GM12878 (cell line): Measurements from ENCODE around the gene BEND4. TPM values are rescaled to one million over a fixed set of nuclear protein-coding genes. Genes with fewer than 3 reads are reported as not detected.

Source experiments
- ATAC-seq: fragments of 200-7000 bp; cut with Tn5 transposase; 3 replicates; pipeline ENCODE4 v1.9.1; 2020; ENCODE audit warnings: mild to moderate bottlenecking, moderate library complexity
- BruUV-seq: library from RNA; stranded (reverse); fragments of 400-500 nt; replicated peaks from 2 replicates; lab custom pipeline; 2021; lab: Mats Ljungman, UMichigan
- CTCF ChIA-PET: fragments of 300-600 bp; sonication (Branson Sonifier 250); formaldehyde crosslinking; extraction: SDS; loops from one replicate; lab custom pipeline; 2021; ENCODE audit warnings: inconsistent platforms; lab: Yijun Ruan, JAX
- POLR2A ChIA-PET: fragments of 350-600 bp; formaldehyde crosslinking; extraction: SDS; loops from one replicate; lab custom pipeline; 2021; ENCODE audit warnings: inconsistent platforms; lab: Charles Lee
- RAD21 ChIA-PET: fragments of 300-600 bp; sonication (Branson Sonifier 250); formaldehyde crosslinking; loops from one replicate; lab custom pipeline; 2023; ENCODE audit warnings: antibody characterized with exemption; ENCODE audit not compliant: unreplicated experiment; lab: Charles Lee
- SMC1A ChIA-PET: fragments of 300-600 bp; sonication (Branson Sonifier 250); formaldehyde crosslinking; loops from one replicate; lab custom pipeline; 2023; ENCODE audit not compliant: unreplicated experiment, uncharacterized antibody; lab: Charles Lee
- DNase-seq: peaks from one replicate; pipeline ENCODE4 v3.0.0-alpha.2; 2011; ENCODE audit warnings: low read depth, low spot score
- FAIRE-seq: peaks from 3 replicates; lab custom pipeline; 2011; peaks lifted over from hg19 to GRCh38; lab: Jason Lieb, UNC
- H2AFZ ChIP-seq: 2 replicates; pipeline ENCODE4 v1.6.0; 2011; ENCODE audit warnings: low read depth, low read length, control low read depth; ENCODE audit not compliant: control insufficient read depth
- H3K27ac ChIP-seq: 2 replicates; pipeline ENCODE4 v1.5.1; 2011; ENCODE audit warnings: control low read depth; ENCODE audit not compliant: control insufficient read depth, insufficient read depth
- H3K27me3 ChIP-seq, 2 experiments: replicated peaks in 1 of 2; 2 replicates each; pipeline versions ENCODE4 v1.6.0 to v1.6.1; 2011; ENCODE audit warnings: low read length in 1 of 2; ENCODE audit not compliant: control insufficient read depth in 2 of 2, insufficient read depth in 2 of 2
- H3K36me3 ChIP-seq, 2 experiments: 2 replicates each; pipeline ENCODE4 v1.5.1; 2011; ENCODE audit warnings: low read length in 1 of 2; ENCODE audit not compliant: control insufficient read depth in 2 of 2, insufficient read depth in 2 of 2
- H3K4me1 ChIP-seq: 2 replicates; pipeline ENCODE4 v1.6.1; 2011; ENCODE audit warnings: mild to moderate bottlenecking, low read length, moderate library complexity, mixed read lengths; ENCODE audit not compliant: control insufficient read depth, insufficient read depth
- H3K4me2 ChIP-seq: 2 replicates; pipeline ENCODE4 v1.6.0; 2011; ENCODE audit warnings: control low read depth; ENCODE audit not compliant: control insufficient read depth, insufficient read depth
- H3K4me3 ChIP-seq: fragments of 200-600 bp; sonication (generic); 2 replicates; pipeline ENCODE4 v1.5.1; 2016
- H3K79me2 ChIP-seq: 2 replicates; pipeline ENCODE4 v1.6.0; 2011; ENCODE audit warnings: low read length; ENCODE audit not compliant: control insufficient read depth, insufficient read depth
- H3K9ac ChIP-seq: 2 replicates; pipeline ENCODE4 v1.8.0; 2011; ENCODE audit warnings: low read length, control low read depth, mixed read lengths; ENCODE audit not compliant: control insufficient read depth, insufficient read depth
- H3K9me3 ChIP-seq: replicated peaks from 3 replicates; pipeline ENCODE4 v1.5.1; 2011; ENCODE audit warnings: mild to moderate bottlenecking, low read length; ENCODE audit not compliant: control insufficient read depth, insufficient read depth
- H4K20me1 ChIP-seq: 2 replicates; pipeline ENCODE4 v1.6.0; 2011; ENCODE audit not compliant: control insufficient read depth, insufficient read depth
- BHLHE40 ChIP-seq, 2 experiments: fragments of 450-650 bp in 1 of 2; IDR thresholded peaks; 2 replicates each; pipeline ENCODE4 v1.6.1; 2011 to 2017; ENCODE audit warnings: low read depth in 2 of 2, borderline replicate concordance in 1 of 2, improper control_type of control experiment in 1 of 2, low read length in 1 of 2, mild to moderate bottlenecking in 1 of 2
- BMI1 ChIP-seq: fragments of 450-650 bp; IDR thresholded peaks from 2 replicates; pipeline ENCODE4 v1.6.1; 2016; ENCODE audit warnings: mild to moderate bottlenecking, moderate library complexity, borderline replicate concordance
- CREM ChIP-seq: IDR thresholded peaks from 2 replicates; pipeline ENCODE4 v1.6.1; 2014; ENCODE audit warnings: antibody characterized with exemption, low read depth
- ETV6 ChIP-seq, 2 experiments: fragments of 450-650 bp in 1 of 2; IDR thresholded peaks in 1 of 2; conservative IDR thresholded peaks in 1 of 2; 2 replicates each; pipeline ENCODE4 v1.6.1; 2014; ENCODE audit warnings: antibody characterized with exemption in 1 of 2, borderline replicate concordance in 1 of 2, low read depth in 1 of 2, mild to moderate bottlenecking in 1 of 2, moderate library complexity in 1 of 2
- GABPA ChIP-seq: IDR thresholded peaks from 2 replicates; pipeline ENCODE4 v1.6.1; 2014; ENCODE audit warnings: antibody characterized with exemption, low read depth, mild to moderate bottlenecking, inconsistent platforms
- MTA2 ChIP-seq: fragments of 450-650 bp; IDR thresholded peaks from 2 replicates; pipeline ENCODE4 v1.6.1; 2016; ENCODE audit warnings: low read depth, mild to moderate bottlenecking, moderate library complexity
- NBN ChIP-seq: fragments of 450-650 bp; IDR thresholded peaks from 2 replicates; pipeline ENCODE4 v1.6.1; 2016
- PAX5 ChIP-seq: IDR thresholded peaks from 2 replicates; pipeline ENCODE4 v1.6.1; 2011; ENCODE audit warnings: low read depth, low read length, borderline replicate concordance
- WGBS: methylation state at CpG from one replicate; pipeline ENCODE4 v1.1.6; 2016; ENCODE audit warnings: low lambda C conversion rate; ENCODE audit not compliant: insufficient replicate concordance, insufficient coverage; ENCODE audit errors: missing lambda C conversion rate; 5-methylcytosine and 5-hydroxymethylcytosine counted together
- in situ Hi-C: fragments of 300-500 bp; cut with MboI; formaldehyde crosslinking; loops from 9 replicates; pipeline ENCODE4 v1.14.3; 2018; ENCODE audit warnings: mixed read lengths
- intact Hi-C: fragments of 100-400 bp; cut with micrococcal nuclease; formaldehyde crosslinking; loops from one replicate; pipeline ENCODE4 v1.14.2; 2022; ENCODE audit not compliant: unreplicated experiment
- polyA plus RNA-seq, 11 experiments: library from polyadenylated mRNA; depleted of rRNA in 4 of 11; unstranded in 6 of 11; stranded (reverse) in 5 of 11; fragments of >200 nt; fragmentation: Nextera tagmentation in 4 of 11; fragmentation: Illumina TruSeq in 1 of 11; extraction: Ambion mirVana in 4 of 11; extraction: Trizol in 1 of 11; gene quantifications; 1 replicate in 1 of 11; 2 replicates in 10 of 11; pipeline versions ENCODE4 v1.2.1 to v1.2.3, GENCODE V29; 2011 to 2016; ENCODE audit warnings: inconsistent platforms in 2 of 11, missing spikeins in 2 of 11, low read depth in 1 of 11
- total RNA-seq, 4 experiments: library from RNA; depleted of rRNA in 3 of 4; stranded (reverse); fragments of >200 nt in 3 of 4; fragmentation: Illumina TruSeq in 1 of 4; extraction: Trizol in 1 of 4; gene quantifications; 2 replicates each; pipeline versions ENCODE4 v1.2.1 to v1.2.3, GENCODE V29; 2013 to 2021
- TF ChIP-seq, protein P1 (sequence below): fragments of 450-650 bp; IDR thresholded peaks from 2 replicates; pipeline ENCODE4 v1.6.1; 2017; ENCODE audit warnings: borderline replicate concordance

The BEND4 gene
- total and polyA plus RNA-seq, 10 of the 15 experiments (the other 5 are each of a cell fraction or from before 2014, with no cell fraction given) = under 0.01 to 0.15 (median 0.04) TPM; not detected in 1

DNA sequence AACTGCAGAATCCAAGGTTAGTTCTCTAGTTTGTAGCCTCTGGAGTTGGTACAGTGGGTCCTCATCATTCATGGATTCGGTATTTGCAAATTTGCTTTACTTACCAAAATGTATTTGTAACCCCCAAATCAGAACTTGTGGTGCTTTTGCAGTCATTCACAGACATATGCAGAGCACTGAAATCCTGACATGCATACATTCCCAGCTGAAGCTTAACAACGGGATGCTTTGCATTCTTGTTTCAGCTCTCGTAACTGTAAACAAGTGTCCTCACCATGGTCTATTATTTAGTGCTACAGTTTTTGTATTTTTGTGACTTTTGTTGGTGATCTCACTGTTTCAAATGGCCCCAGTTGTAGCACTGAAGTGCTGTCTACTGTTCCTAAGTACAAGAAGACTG, 16.1 kb downstream of the BEND4 start:
- no peaks in the 10 kb centered on the region for H3K79me2 ChIP-seq
- no peaks in the 10 kb centered on the region for H3K27me3 ChIP-seq
- no peak overlapping the region for H2AFZ ChIP-seq
- TF ChIP-seq ETV6 (conservative IDR thresholded peaks at IDR 0.05 in 1 of 2, IDR thresholded peaks at IDR 0.05 in 1 of 2; ENCODE audit: borderline replicate concordance in 1 of 2, low read depth in 1 of 2) = no peak
- ChIA-PET RAD21 (no interaction called here), POLR2A (no interaction called here), SMC1A (no interaction called here), CTCF (no interaction called here)
- no peaks in the 10 kb centered on the region for H3K36me3 ChIP-seq
- DNase-seq (no peak), FAIRE-seq (no peak), ATAC-seq (no peak)
- intact Hi-C loops = no loop called here
- in situ Hi-C loops = no loop called here
- 36% methylated on average over 3 of the region's 3 CpGs for WGBS
- H3K9me3 ChIP-seq = no peaks in the 10 kb centered on the region
- H4K20me1 ChIP-seq = no peaks in the 10 kb centered on the region
- H3K9ac ChIP-seq = no peak overlapping the region
- no peak overlapping the region for H3K4me2 ChIP-seq
- BruUV-seq = no TSS peak
- no peaks in the 10 kb centered on the region for H3K4me1 ChIP-seq
- no peak overlapping the region for H3K4me3 ChIP-seq
- H3K27ac ChIP-seq = no peak overlapping the region

DNA sequence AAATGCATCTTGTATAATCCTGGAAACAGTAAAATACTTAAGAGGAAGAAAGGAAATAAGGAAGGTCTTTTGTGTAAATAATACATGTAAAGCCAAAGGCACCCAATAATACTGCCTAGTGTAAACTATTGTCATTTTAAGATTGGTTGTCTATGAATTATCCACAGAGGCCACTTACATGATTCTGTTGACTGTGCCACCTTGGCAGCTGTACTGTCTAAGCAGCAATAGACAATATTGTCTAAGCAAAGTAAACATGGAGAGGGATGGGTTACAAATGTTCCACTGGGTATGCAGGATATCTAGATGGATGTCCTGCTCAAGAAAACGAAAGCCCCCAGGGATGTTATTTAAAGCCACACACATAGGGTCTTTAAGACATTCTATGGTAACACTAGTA, 19.4 kb downstream of the BEND4 start:
- no peak for FAIRE-seq
- WGBS = 0% methylated on average over 1 of the region's 1 CpG
- BruUV-seq = no TSS peak

More for the DNA sequence above, 19.4 kb downstream of the BEND4 start:
- no peak for ATAC-seq
- no peaks in the 10 kb centered on the region for H3K36me3 ChIP-seq
- no peak overlapping the region for H2AFZ ChIP-seq
- RAD21 ChIA-PET = no interaction called here
- no peaks in the 10 kb centered on the region for H3K4me1 ChIP-seq
- intact Hi-C loops (no loop called here), in situ Hi-C loops (no loop called here)
- no peak overlapping the region for H3K4me2 ChIP-seq
- H3K9me3 ChIP-seq = no peaks in the 10 kb centered on the region
- TF ChIP-seq CREM (no peak), GABPA (no peak), MTA2 (no peak), NBN (no peak), PAX5 (no peak), BHLHE40 (IDR thresholded peaks at IDR 0.05; ENCODE audit: borderline replicate concordance in 1 of 2, low read depth in 2 of 2, low read length in 1 of 2) (no peak), BMI1 (no peak)
- TF ChIP-seq, protein P1, sequence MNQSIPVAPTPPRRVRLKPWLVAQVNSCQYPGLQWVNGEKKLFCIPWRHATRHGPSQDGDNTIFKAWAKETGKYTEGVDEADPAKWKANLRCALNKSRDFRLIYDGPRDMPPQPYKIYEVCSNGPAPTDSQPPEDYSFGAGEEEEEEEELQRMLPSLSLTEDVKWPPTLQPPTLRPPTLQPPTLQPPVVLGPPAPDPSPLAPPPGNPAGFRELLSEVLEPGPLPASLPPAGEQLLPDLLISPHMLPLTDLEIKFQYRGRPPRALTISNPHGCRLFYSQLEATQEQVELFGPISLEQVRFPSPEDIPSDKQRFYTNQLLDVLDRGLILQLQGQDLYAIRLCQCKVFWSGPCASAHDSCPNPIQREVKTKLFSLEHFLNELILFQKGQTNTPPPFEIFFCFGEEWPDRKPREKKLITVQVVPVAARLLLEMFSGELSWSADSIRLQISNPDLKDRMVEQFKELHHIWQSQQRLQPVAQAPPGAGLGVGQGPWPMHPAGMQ = no peak
- CTCF ChIA-PET = no interaction called here
- no peak for DNase-seq
- no peak overlapping the region for H3K9ac ChIP-seq
- POLR2A ChIA-PET = no interaction called here
- H3K79me2 ChIP-seq = no peaks in the 10 kb centered on the region
- no peaks in the 10 kb centered on the region for H4K20me1 ChIP-seq
- H3K4me3 ChIP-seq = no peak overlapping the region
- H3K27me3 ChIP-seq = no peaks in the 10 kb centered on the region
- SMC1A ChIA-PET = interaction anchor here (0.7 kb wide), 1 partner anchor 102 kb away, joined by 4 read pairs; no protein-coding TSS in a partner anchor
- no peak overlapping the region for H3K27ac ChIP-seq
